HEK293 (cell line): ENCODE results near the gene MAPKAP1.

Experiments used
- CTCF ChIA-PET: fragments of 350-600 bp; formaldehyde crosslinking; extraction: SDS; loops from one replicate; lab custom pipeline; 2021; ENCODE audit warnings: antibody characterized with exemption; lab: Yijun Ruan, JAX
- POLR2A ChIA-PET: fragments of 300-600 bp; formaldehyde crosslinking; extraction: SDS; loops from one replicate; lab custom pipeline; 2020; ENCODE audit warnings: antibody characterized with exemption, inconsistent platforms; lab: Yijun Ruan, JAX
- H3K27ac ChIP-seq: fragments of 200-500 bp; sonication (Bioruptor generic); 2 replicates; pipeline ENCODE4 v1.5.1; 2014; ENCODE audit warnings: low read depth, low read length, control low read depth, inconsistent platforms; ENCODE audit errors: extremely low read depth
- H3K36me3 ChIP-seq, 2 experiments: fragments of 200-500 bp in 1 of 2; sonication (Bioruptor generic) in 1 of 2; 1 replicate in 1 of 2; 2 replicates in 1 of 2; pipeline ENCODE4 v1.5.1; 2014 to 2017; ENCODE audit warnings: inconsistent platforms in 2 of 2, low read length in 2 of 2; ENCODE audit not compliant: control insufficient read depth in 2 of 2, insufficient read depth in 1 of 2
- H3K4me1 ChIP-seq: fragments of 200-500 bp; sonication (Bioruptor generic); 2 replicates; pipeline ENCODE4 v1.5.1; 2014; ENCODE audit warnings: mild to moderate bottlenecking, low read length, inconsistent platforms; ENCODE audit not compliant: control insufficient read depth, insufficient read depth
- H3K4me3 ChIP-seq: 2 replicates; pipeline ENCODE4 v1.5.1; 2011; ENCODE audit warnings: low read depth, mild to moderate bottlenecking, control low read depth, low read length, moderate library complexity
- H3K9me3 ChIP-seq: fragments of 200-500 bp; sonication (Bioruptor generic); 2 replicates; pipeline ENCODE4 v1.5.1; 2014; ENCODE audit warnings: low read depth, low read length, inconsistent platforms; ENCODE audit not compliant: control insufficient read depth, insufficient read depth
- HOXA7 ChIP-seq: sonication (generic); formaldehyde crosslinking; IDR thresholded peaks from 2 replicates; pipeline ENCODE4 v1.8.1; 2022; ENCODE audit warnings: missing genetic modification reagents, borderline replicate concordance
- KLF8 ChIP-seq: fragments of 450-650 bp; formaldehyde crosslinking; IDR thresholded peaks from 2 replicates; pipeline ENCODE4 v1.5.1; 2016; ENCODE audit warnings: missing biosample characterization, missing genetic modification characterization
- REST ChIP-seq: fragments of 450-650 bp; formaldehyde crosslinking; IDR thresholded peaks from 2 replicates; pipeline ENCODE4 v1.5.1; 2016; ENCODE audit warnings: missing biosample characterization, missing genetic modification characterization
- SP2 ChIP-seq: fragments of 450-650 bp; formaldehyde crosslinking; IDR thresholded peaks from 2 replicates; pipeline ENCODE4 v1.5.1; 2016; ENCODE audit warnings: missing biosample characterization, missing genetic modification characterization
- SP3 ChIP-seq: fragments of 450-650 bp; formaldehyde crosslinking; IDR thresholded peaks from 2 replicates; pipeline ENCODE4 v1.5.1; 2016; ENCODE audit warnings: missing biosample characterization, missing genetic modification characterization
- ZBTB11 ChIP-seq: fragments of 450-650 bp; formaldehyde crosslinking; conservative IDR thresholded peaks from 2 replicates; pipeline ENCODE4 v1.5.1; 2016; ENCODE audit warnings: low read depth, missing biosample characterization, missing genetic modification characterization
- ZBTB8A ChIP-seq: fragments of 450-650 bp; formaldehyde crosslinking; IDR thresholded peaks from 2 replicates; pipeline ENCODE4 v1.5.1; 2016; ENCODE audit warnings: missing biosample characterization, missing genetic modification characterization
- ZFP41 ChIP-seq: fragments of 450-650 bp; formaldehyde crosslinking; IDR thresholded peaks from 2 replicates; pipeline ENCODE4 v1.5.1; 2016; ENCODE audit warnings: missing biosample characterization, missing genetic modification characterization, borderline replicate concordance
- ZNF138 ChIP-seq: fragments of 450-650 bp; formaldehyde crosslinking; IDR thresholded peaks from 2 replicates; pipeline ENCODE4 v1.5.1; 2016; ENCODE audit warnings: missing biosample characterization, missing genetic modification characterization, borderline replicate concordance
- ZNF221 ChIP-seq: fragments of 450-650 bp; formaldehyde crosslinking; IDR thresholded peaks from 2 replicates; pipeline ENCODE4 v1.5.1; 2017; ENCODE audit warnings: missing biosample characterization, missing genetic modification characterization, borderline replicate concordance
- ZNF350 ChIP-seq: fragments of 450-650 bp; formaldehyde crosslinking; IDR thresholded peaks from 2 replicates; pipeline ENCODE4 v1.5.0; 2017; ENCODE audit warnings: missing biosample characterization, mild to moderate bottlenecking, missing genetic modification characterization
- ZNF37A ChIP-seq: fragments of 450-650 bp; IDR thresholded peaks from 2 replicates; pipeline ENCODE4 v1.5.1; 2018; ENCODE audit warnings: missing biosample characterization, missing genetic modification characterization
- ZNF394 ChIP-seq: fragments of 450-650 bp; formaldehyde crosslinking; IDR thresholded peaks from 2 replicates; pipeline ENCODE4 v1.5.1; 2016; ENCODE audit warnings: missing biosample characterization, missing genetic modification characterization, mild to moderate bottlenecking, moderate library complexity, borderline replicate concordance
- ZNF426 ChIP-seq: fragments of 450-650 bp; formaldehyde crosslinking; IDR thresholded peaks from 2 replicates; pipeline ENCODE4 v1.5.1; 2017; ENCODE audit warnings: missing biosample characterization, missing genetic modification characterization, mild to moderate bottlenecking, inconsistent platforms, moderate library complexity
- ZNF433 ChIP-seq: fragments of 450-650 bp; formaldehyde crosslinking; IDR thresholded peaks from 2 replicates; pipeline ENCODE4 v1.5.1; 2016; ENCODE audit warnings: missing biosample characterization, missing genetic modification characterization, low read depth
- ZNF654 ChIP-seq: fragments of 450-650 bp; formaldehyde crosslinking; IDR thresholded peaks from 2 replicates; pipeline ENCODE4 v1.5.1; 2016; ENCODE audit warnings: low read depth, missing biosample characterization, missing genetic modification characterization
- ZNF670 ChIP-seq: fragments of 450-650 bp; formaldehyde crosslinking; IDR thresholded peaks from 2 replicates; pipeline ENCODE4 v1.5.1; 2016; ENCODE audit warnings: missing biosample characterization, missing genetic modification characterization, low read depth
- ZNF701 ChIP-seq: fragments of 450-650 bp; formaldehyde crosslinking; IDR thresholded peaks from 2 replicates; pipeline ENCODE4 v1.5.1; 2016; ENCODE audit warnings: missing biosample characterization, missing genetic modification characterization
- ZSCAN16 ChIP-seq: fragments of 450-650 bp; formaldehyde crosslinking; IDR thresholded peaks from 2 replicates; pipeline ENCODE4 v1.5.1; 2016; ENCODE audit warnings: missing biosample characterization, missing genetic modification characterization
- TF ChIP-seq, protein P1 (sequence below): fragments of 450-650 bp; formaldehyde crosslinking; IDR thresholded peaks from 2 replicates; pipeline ENCODE4 v1.5.1; 2017; ENCODE audit warnings: missing biosample characterization, mild to moderate bottlenecking, missing genetic modification characterization, moderate library complexity

MAPKAP1 gene

DNA sequence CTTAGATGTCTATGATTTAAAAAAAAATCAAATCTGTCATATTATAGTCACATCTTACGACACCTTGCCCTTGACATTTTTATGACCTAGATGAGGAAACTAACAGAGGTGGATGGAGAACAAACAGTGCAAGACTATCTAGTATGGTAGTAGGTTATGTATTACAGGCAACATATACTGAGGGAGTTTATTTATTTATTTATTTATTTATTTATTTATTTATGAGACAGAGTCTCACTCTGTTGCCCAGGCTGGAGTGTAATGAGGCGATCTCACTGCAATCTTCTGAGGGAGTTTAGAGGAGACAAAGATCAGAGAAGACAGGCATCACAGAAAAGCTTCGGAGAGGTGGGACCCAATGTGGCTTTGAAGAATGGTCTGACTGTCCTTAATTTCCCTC is 35.6 kb upstream of the MAPKAP1 start (continued):
- TF ChIP-seq ZBTB11 (peak; percentile 32; the same call in 1 of the 2 replicates), ZNF654 (tag by site-specific recombination) (0 out of 2 replicates have a peak, but pooled peaks have one; percentile 9), ZNF701 (tag by site-specific recombination) (no peak), ZNF426 (tag by site-specific recombination) (peak; percentile 52), ZBTB8A (tag by site-specific recombination) (peak; percentile 46; the same call in 1 of the 2 replicates), ZNF433 (tag by site-specific recombination) (peak; percentile 54; the same call in 1 of the 2 replicates), SP3 (tag by site-specific recombination) (no peak), ZNF394 (tag by site-specific recombination) (peak; percentile 81), ZNF138 (tag by site-specific recombination) (no peak)

GRCh38 chr9:125739436-125739835 is 32.4 kb upstream of the MAPKAP1 start:
- ChIA-PET POLR2A (no interaction called here), CTCF (interaction anchor here (1.1 kb wide), 1 partner anchor 9 kb away, joined by 3 read pairs; no protein-coding TSS in a partner anchor)
- TF ChIP-seq KLF8 (tag by site-specific recombination) = no peak
- TF ChIP-seq ZNF670 (tag by site-specific recombination) = no peak
- TF ChIP-seq, protein P1, sequence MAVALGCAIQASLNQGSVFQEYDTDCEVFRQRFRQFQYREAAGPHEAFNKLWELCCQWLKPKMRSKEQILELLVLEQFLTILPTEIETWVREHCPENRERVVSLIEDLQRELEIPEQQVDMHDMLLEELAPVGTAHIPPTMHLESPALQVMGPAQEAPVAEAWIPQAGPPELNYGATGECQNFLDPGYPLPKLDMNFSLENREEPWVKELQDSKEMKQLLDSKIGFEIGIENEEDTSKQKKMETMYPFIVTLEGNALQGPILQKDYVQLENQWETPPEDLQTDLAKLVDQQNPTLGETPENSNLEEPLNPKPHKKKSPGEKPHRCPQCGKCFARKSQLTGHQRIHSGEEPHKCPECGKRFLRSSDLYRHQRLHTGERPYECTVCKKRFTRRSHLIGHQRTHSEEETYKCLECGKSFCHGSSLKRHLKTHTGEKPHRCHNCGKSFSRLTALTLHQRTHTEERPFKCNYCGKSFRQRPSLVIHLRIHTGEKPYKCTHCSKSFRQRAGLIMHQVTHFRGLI = peak; percentile 98
- TF ChIP-seq HOXA7 = no peak
- no peak for TF ChIP-seq ZNF350 (tag by site-specific recombination)
- TF ChIP-seq ZNF221 (tag by site-specific recombination) = no peak
- TF ChIP-seq SP2 (tag by site-specific recombination) = no peak
- no peak for TF ChIP-seq ZNF426 (tag by site-specific recombination)
- Histone ChIP-seq H3K9me3 (no peaks in the 10 kb centered on the region), H3K27ac (no peak overlapping the region), H3K4me3 (no peak overlapping the region), H3K4me1 (peaks cover 4% of the 10 kb centered on the region), H3K36me3 (no peaks in the 10 kb centered on the region)

DNA sequence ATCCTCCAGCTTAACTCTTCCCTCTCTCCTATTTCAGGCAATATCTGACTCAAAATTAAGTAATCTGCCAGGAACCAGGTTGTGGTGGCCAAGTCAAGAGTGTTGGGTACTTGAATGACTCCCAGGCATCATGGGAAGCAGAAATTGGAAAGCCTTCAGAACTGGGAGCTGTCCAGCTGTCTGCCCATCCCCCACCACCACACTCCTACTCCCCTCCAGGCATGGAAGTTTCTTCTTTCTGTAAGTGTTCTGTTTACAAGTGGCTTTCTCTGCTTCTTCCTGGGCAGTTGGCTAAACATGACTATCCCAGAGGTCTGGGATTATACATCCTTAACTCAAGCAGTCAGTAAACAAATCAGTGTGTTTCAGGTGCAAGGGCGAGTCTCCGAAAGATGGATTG is 25.6 kb upstream of the MAPKAP1 start:
- Histone ChIP-seq H3K9me3 (no peaks in the 10 kb centered on the region), H3K27ac (no peak overlapping the region), H3K36me3 (no peaks in the 10 kb centered on the region), H3K4me1 (no peaks in the 10 kb centered on the region), H3K4me3 (no peak overlapping the region)
- ChIA-PET POLR2A (no interaction called here), CTCF (interaction anchor here (0.6 kb wide), 1 partner anchor 414 kb away, joined by 3 read pairs; no protein-coding TSS in a partner anchor)
- TF ChIP-seq REST (peak; percentile 91), ZNF37A (no peak), ZSCAN16 (peak; percentile 58; the same call in 1 of the 2 replicates), ZFP41 (tag by site-specific recombination) (no peak)
